ENCODE data around the gene ATF6. TPM values are rescaled to one million over a fixed set of nuclear protein-coding genes. Genes with fewer than 3 reads are reported as not detected.
A peak's percentile ranks its signal among the peaks of the same experiment; 100 is the strongest.
"Not testable (repeated sequence)": the region's sequence is repeated elsewhere in the genome, so short reads cannot be mapped to it uniquely, and the experiment has no call there.

ATF6 gene
- total RNA-seq, 1 donor from 2014 or later, result 38.6 TPM

DNA sequence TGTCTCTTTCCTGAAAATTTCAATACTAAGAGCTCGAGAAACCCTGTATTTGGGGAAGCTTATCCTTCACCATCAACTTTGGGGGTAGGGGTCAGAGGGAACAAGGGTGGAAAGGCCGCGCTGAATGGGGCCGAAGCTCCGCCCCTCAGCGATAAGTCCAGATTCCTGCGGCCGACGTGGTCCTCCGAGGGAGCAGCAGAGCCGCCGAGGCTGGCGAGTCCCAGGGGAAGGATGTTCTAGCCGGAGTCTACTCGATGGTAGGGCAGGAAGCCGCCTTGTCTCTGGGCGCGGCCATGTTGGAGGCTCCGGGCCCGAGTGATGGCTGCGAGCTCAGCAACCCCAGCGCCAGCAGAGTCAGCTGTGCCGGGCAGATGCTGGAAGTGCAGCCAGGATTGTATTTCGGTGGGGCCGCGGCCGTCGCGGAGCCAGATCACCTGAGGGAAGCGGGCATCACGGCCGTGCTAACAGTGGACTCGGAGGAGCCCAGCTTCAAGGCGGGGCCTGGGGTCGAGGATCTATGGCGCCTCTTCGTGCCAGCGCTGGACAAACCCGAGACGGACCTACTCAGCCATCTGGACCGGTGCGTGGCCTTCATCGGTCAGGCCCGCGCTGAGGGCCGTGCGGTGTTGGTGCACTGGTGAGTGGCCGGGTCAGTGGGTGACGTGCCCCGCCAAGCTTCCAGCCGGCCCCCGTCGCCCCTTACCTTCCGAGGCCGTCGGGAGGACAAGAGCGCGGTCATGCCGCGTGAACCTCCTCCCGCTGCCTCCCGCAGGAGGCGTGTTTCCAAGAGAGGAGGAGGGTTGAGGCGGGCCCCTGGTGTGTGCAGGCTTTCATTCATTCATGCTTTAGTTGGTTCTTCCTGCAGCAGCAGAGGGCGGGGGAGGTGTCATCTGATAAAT lies 16.4 kb upstream of the ATF6 start, which contains the start of gene DUSP12:
TSS of gene DUSP12 (plus strand) at position 278 of the 899 bp plus-strand sequence. CDS start at position 294, 16 bp downstream.
- Histone ChIP-seq H3K36me3 (ENCODE audit: control insufficient read depth, insufficient read depth, low read length) (no peaks in the 10 kb centered on the region), H3K27me3 (ENCODE audit: control insufficient read depth, insufficient read depth, low read length) (no peaks in the 10 kb centered on the region), H3K4me3 (ENCODE audit: low read depth, low read length) (peak within 1 kb of the TSS; percentile 88)
- TF ChIP-seq, protein P1, sequence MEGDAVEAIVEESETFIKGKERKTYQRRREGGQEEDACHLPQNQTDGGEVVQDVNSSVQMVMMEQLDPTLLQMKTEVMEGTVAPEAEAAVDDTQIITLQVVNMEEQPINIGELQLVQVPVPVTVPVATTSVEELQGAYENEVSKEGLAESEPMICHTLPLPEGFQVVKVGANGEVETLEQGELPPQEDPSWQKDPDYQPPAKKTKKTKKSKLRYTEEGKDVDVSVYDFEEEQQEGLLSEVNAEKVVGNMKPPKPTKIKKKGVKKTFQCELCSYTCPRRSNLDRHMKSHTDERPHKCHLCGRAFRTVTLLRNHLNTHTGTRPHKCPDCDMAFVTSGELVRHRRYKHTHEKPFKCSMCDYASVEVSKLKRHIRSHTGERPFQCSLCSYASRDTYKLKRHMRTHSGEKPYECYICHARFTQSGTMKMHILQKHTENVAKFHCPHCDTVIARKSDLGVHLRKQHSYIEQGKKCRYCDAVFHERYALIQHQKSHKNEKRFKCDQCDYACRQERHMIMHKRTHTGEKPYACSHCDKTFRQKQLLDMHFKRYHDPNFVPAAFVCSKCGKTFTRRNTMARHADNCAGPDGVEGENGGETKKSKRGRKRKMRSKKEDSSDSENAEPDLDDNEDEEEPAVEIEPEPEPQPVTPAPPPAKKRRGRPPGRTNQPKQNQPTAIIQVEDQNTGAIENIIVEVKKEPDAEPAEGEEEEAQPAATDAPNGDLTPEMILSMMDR (IDR thresholded peaks at IDR 0.05; ENCODE audit: insufficient read depth, low read length, poor library complexity, severe bottlenecking), result peak; percentile 36
- peak; percentile 86 for DNase-seq (ENCODE audit: low read depth)

- DNase-seq (ENCODE audit: low read depth), result no peak
- Histone ChIP-seq H3K36me3 (ENCODE audit: control insufficient read depth, insufficient read depth, low read length) (no peaks in the 10 kb centered on the region), H3K27me3 (ENCODE audit: control insufficient read depth, insufficient read depth, low read length) (no peaks in the 10 kb centered on the region), H3K4me3 (ENCODE audit: low read depth, low read length) (no peak overlapping the region)
- TF ChIP-seq, protein P1 (IDR thresholded peaks at IDR 0.05; ENCODE audit: insufficient read depth, low read length, poor library complexity, severe bottlenecking), result peak; percentile 67
Observed at GRCh38 chr1:161763522-161764098, 2.5 kb upstream of the ATF6 start.

- DNase-seq (ENCODE audit: low read depth), result no peak
- TF ChIP-seq, protein P1 (IDR thresholded peaks at IDR 0.05; ENCODE audit: insufficient read depth, low read length, poor library complexity, severe bottlenecking), result no peak
- H3K36me3 ChIP-seq (ENCODE audit: control insufficient read depth, insufficient read depth, low read length), result no peaks in the 10 kb centered on the region
Observed at GRCh38 chr1:161768461-161768860, 2.3 kb downstream of the ATF6 start.

DNA sequence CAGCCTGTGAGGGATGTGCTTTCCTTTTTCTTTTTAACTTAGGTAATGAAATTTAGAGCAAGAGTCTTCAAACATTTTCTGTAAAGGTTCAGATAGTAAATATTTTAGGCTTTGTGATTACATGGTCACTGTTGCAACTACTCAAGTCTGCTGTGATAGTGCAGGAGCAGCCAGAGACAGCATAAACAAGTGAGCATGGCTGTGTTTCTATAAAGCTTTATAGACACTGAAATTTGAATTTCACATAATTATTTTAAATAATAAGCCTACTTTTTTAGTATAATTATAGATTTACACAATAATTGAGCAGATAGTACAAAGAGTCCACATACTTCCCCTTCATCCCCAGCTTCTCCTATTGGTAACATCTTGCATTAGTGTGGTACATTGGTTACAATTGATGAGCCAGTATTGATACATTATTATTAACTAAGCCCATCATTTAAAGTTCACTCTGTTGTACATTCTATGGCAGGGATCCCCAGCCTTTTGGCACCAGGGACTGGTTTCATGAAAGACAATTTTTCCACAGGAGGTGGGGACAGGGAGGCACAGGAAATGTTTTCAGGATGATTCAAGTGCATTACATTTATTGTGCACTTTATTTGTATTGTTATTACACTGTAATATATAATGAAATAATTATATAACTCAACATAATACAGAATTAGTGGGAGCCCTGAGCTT lies 3.0 kb downstream of the ATF6 start:
- Histone ChIP-seq H3K4me3 (ENCODE audit: low read depth, low read length) (no peak overlapping the region), H3K36me3 (ENCODE audit: control insufficient read depth, insufficient read depth, low read length) (no peaks in the 10 kb centered on the region), H3K27me3 (ENCODE audit: control insufficient read depth, insufficient read depth, low read length) (no peaks in the 10 kb centered on the region)
- TF ChIP-seq, protein P1 (IDR thresholded peaks at IDR 0.05; ENCODE audit: insufficient read depth, low read length, poor library complexity, severe bottlenecking), result no peak
- no peak for DNase-seq (ENCODE audit: low read depth)

More at GRCh38 chr1:161768461-161768860, 2.3 kb downstream of the ATF6 start:
- Histone ChIP-seq H3K4me3 (ENCODE audit: low read depth, low read length) (no peak overlapping the region), H3K27me3 (ENCODE audit: control insufficient read depth, insufficient read depth, low read length) (no peaks in the 10 kb centered on the region)

GRCh38 chr1:161769673-161770045 lies 3.5 kb downstream of the ATF6 start:
- not testable (repeated sequence) for H3K27me3 ChIP-seq (ENCODE audit: control insufficient read depth, insufficient read depth, low read length); DNase-seq (ENCODE audit: low read depth); H3K4me3 ChIP-seq (ENCODE audit: low read depth, low read length); H3K36me3 ChIP-seq (ENCODE audit: control insufficient read depth, insufficient read depth, low read length)

DNA sequence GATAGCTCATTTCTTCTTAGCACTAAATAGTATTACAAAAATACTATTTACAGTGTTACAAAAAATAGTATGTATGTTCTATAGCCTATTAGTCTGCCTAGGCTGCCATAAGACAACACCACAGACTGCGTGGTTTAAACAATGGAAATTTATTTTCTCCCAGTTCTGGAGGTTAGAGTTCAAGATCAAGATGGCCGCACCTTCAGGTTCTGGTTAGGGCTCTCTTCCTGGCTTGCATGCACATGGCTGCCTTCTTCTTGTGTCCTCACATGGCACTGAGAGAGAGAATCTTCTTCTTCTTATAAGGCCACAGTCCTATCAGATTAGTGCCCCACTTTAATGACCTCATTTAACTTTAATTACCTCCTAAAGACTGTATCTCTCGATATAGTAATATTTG lies 4.1 kb downstream of the ATF6 start:
- DNase-seq (ENCODE audit: low read depth), result no peak
- Histone ChIP-seq H3K27me3 (ENCODE audit: control insufficient read depth, insufficient read depth, low read length) (no peaks in the 10 kb centered on the region), H3K4me3 (ENCODE audit: low read depth, low read length) (no peak overlapping the region), H3K36me3 (ENCODE audit: control insufficient read depth, insufficient read depth, low read length) (no peaks in the 10 kb centered on the region)
- TF ChIP-seq, protein P1 (IDR thresholded peaks at IDR 0.05; ENCODE audit: insufficient read depth, low read length, poor library complexity, severe bottlenecking), result no peak

Measured in kidney epithelial cell (primary cell).